GM18868 (cell line): Measurements from ENCODE around the gene VSTM1.

ENCODE experiments used
- ATAC-seq: cut with Tn5 transposase; IDR thresholded peaks from one replicate; pipeline ENCODE4 v1.9.1; 2021; ENCODE audit warnings: mild to moderate bottlenecking, moderate library complexity; ENCODE audit not compliant: unreplicated experiment

VSTM1 gene

GRCh38 chr19:54013866-54014265 is 49.8 kb downstream of the VSTM1 start:
- no peak for ATAC-seq

DNA sequence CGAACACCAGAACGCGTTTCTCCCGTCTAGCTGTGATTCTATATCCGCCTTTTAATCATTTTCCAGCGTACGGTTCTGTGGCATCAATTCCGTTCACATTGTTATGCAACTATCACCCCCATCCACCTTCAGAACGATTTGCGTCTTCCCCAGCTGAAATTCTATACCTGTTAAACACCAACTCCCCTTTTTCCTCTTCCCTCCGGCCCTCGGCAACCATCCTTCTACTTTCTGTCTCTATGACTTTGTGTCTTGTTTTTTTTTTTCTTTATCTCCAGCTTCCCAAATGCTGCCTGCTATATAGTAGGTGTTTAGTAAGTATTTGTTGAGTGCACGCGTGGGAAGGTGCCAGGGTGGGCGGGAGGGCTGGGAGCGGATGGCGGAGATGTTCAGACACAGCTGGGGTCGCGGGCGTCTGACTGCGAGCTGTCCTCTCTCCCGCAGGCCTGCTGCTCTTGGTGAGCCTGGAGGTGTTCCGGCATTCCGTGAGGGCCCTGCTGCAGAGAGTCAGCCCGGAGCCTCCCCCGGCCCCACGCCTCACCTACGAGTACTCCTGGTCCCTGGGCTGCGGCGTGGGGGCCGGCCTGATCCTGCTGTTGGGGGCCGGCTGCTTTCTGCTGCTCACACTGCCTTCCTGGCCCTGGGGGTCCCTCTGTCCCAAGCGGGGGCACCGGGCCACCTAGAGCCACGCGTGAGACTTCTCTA is 52.0 kb downstream of the VSTM1 start:
- ATAC-seq: no peak

GRCh38 chr19:54010474-54010873 is 53.2 kb downstream of the VSTM1 start:
- ATAC-seq: no peak

GRCh38 chr19:54009440-54009839 is 54.3 kb downstream of the VSTM1 start:
- no peak for ATAC-seq

GRCh38 chr19:54002495-54003315 is 61.0 kb downstream of the VSTM1 start:
- no peak for ATAC-seq

- no peak for ATAC-seq
These were observed 62.2 kb downstream of the VSTM1 start for GRCh38 chr19:54001496-54001895.

DNA sequence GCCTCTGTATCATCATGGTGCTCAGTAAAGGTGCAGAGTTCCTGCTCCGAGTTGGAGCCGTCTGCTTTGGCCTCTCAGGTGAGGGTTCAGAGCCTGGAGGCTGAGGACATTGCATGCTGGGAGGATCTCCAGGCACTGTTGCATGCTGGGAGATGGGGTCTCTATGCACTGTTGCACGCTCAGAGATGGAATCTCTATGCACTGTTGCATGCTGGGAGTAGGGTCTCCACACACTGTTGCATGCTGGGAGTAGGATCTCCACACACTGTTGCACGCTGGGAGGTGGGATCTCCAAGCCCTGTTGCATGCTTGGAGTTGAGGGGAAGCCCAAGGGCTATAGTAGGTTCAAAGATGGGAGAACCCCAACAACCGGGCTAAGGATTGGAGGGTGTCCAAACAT is 64.0 kb downstream of the VSTM1 start:
- no peak for ATAC-seq

DNA sequence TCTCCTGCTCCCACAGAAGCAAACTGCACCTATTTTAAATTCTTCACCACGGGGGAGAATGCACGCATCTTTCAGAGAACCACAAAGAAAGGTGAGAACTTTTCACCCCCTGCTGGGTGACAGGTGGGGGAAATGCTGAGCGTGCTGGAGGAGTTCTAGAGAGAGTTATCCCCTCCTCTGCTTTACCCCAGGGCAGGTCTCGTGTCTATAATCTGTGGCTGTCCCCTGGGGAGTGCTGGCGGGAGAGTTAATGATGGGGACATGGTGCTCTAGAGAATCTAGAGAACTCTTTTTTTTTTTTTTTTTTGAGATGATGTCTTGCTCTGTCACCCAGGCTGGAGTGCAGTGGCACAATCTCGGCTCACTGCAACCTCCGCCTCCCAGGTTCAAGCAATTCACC is 65.5 kb downstream of the VSTM1 start:
- ATAC-seq: no peak

GRCh38 chr19:53994811-53995210 is 68.9 kb downstream of the VSTM1 start:
- no peak for ATAC-seq

DNA sequence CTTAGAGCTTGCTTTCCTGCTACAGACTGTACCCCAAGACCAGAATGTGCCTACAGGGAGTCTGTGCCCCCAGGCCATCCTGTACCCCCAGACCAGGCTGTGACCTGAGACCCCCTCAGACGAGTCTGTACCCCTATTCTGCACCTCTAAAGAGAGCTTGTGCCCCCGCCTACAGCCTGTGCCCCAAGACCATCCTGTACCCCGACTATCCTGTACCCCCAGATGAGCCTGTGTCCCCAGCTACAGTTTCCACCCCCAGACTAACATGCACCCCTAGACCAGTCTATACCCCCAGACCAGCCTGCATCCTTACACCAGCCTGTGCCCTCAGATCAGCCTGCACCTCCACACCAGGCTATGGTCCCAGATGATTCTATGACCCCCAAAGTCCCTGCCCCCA is 70.2 kb downstream of the VSTM1 start:
- no peak for ATAC-seq

GRCh38 chr19:53992815-53993214 is 70.9 kb downstream of the VSTM1 start:
- no peak for ATAC-seq

GRCh38 chr19:53992211-53992610 is 71.5 kb downstream of the VSTM1 start:
- ATAC-seq: no peak

GRCh38 chr19:53991224-53992113 is 72.2 kb downstream of the VSTM1 start, which contains the start of gene CACNG6:
Gene CACNG6 (plus strand): TSS chr19:53991637. CDS start chr19:53992878, 1,241 bp downstream.
- no peak for ATAC-seq
